IMR-90 (cell line): ENCODE data around the gene WNT7A. TPM values are rescaled to one million over a fixed set of nuclear protein-coding genes. Genes with fewer than 3 reads are reported as not detected.

Source experiments
- ATAC-seq: fragments of 200-7000 bp; cut with Tn5 transposase; 2 replicates; pipeline ENCODE4 v1.9.1; 2020; ENCODE audit warnings: low read depth, mild to moderate bottlenecking, moderate library complexity
- BruUV-seq: library from RNA; stranded (reverse); fragments of 400-500 nt; replicated peaks from 2 replicates; lab custom pipeline; 2021; lab: Mats Ljungman, UMichigan
- CTCF ChIA-PET: fragments of 300-600 bp; formaldehyde crosslinking; extraction: SDS; loops from one replicate; lab custom pipeline; 2021; ENCODE audit warnings: antibody characterized with exemption; lab: Yijun Ruan, JAX
- POLR2A ChIA-PET: fragments of 300-600 bp; sonication (Branson Sonifier 250); formaldehyde crosslinking; loops from one replicate; lab custom pipeline; 2022; ENCODE audit warnings: antibody characterized with exemption; ENCODE audit not compliant: unreplicated experiment; lab: Charles Lee
- DNase-seq: peaks from one replicate; pipeline ENCODE4 v3.0.0; 2013
- H2AFZ ChIP-seq: replicated peaks from 2 replicates; pipeline ENCODE3; 2013; ENCODE audit warnings: low read length, mild to moderate bottlenecking; ENCODE audit not compliant: poor library complexity
- H2AK5ac ChIP-seq: 2 replicates; pipeline ENCODE4 v1.6.1; 2013; ENCODE audit warnings: low read depth, low read length, inconsistent platforms
- H2AK9ac ChIP-seq: replicated peaks from 2 replicates; pipeline ENCODE3; 2013; ENCODE audit warnings: mild to moderate bottlenecking, low read depth, low read length, moderate library complexity; ENCODE audit not compliant: poor library complexity
- H2BK120ac ChIP-seq: 2 replicates; pipeline ENCODE4 v1.6.1; 2013; ENCODE audit warnings: low read depth, low read length, inconsistent platforms
- H2BK15ac ChIP-seq: 3 replicates; pipeline ENCODE4 v1.6.1; 2013; ENCODE audit warnings: low read depth, low read length, inconsistent platforms
- H2BK20ac ChIP-seq: 2 replicates; pipeline ENCODE4 v1.6.1; 2013; ENCODE audit warnings: low read depth, mild to moderate bottlenecking, inconsistent platforms, low read length, moderate library complexity
- H2BK5ac ChIP-seq: 2 replicates; pipeline ENCODE4 v1.6.1; 2013; ENCODE audit warnings: mild to moderate bottlenecking, low read depth, low read length, inconsistent platforms; ENCODE audit not compliant: poor library complexity, severe bottlenecking
- H3K14ac ChIP-seq: replicated peaks from 2 replicates; pipeline ENCODE4 v1.6.1; 2013; ENCODE audit warnings: low read depth, low read length, inconsistent platforms
- H3K18ac ChIP-seq: 2 replicates; pipeline ENCODE4 v1.6.1; 2013; ENCODE audit warnings: low read depth, low read length, control low read depth
- H3K23ac ChIP-seq: 2 replicates; pipeline ENCODE4 v1.6.1; 2013; ENCODE audit warnings: low read depth, low read length, inconsistent platforms
- H3K27ac ChIP-seq: 2 replicates; pipeline ENCODE4 v1.5.1; 2013; ENCODE audit warnings: mild to moderate bottlenecking, control low read depth, low read length; ENCODE audit not compliant: insufficient read depth
- H3K27me3 ChIP-seq: 2 replicates; pipeline ENCODE4 v1.6.1; 2013; ENCODE audit warnings: low read length; ENCODE audit not compliant: control insufficient read depth, insufficient read depth
- H3K36me3 ChIP-seq: 2 replicates; pipeline ENCODE4 v1.6.1; 2013; ENCODE audit warnings: low read length, mixed read lengths; ENCODE audit not compliant: control insufficient read depth, insufficient read depth
- H3K4ac ChIP-seq: 2 replicates; pipeline ENCODE4 v1.6.1; 2013; ENCODE audit warnings: low read depth, low read length, inconsistent platforms
- H3K4me1 ChIP-seq: 2 replicates; pipeline ENCODE4 v1.6.1; 2013; ENCODE audit warnings: low read length, mixed read lengths; ENCODE audit not compliant: control insufficient read depth, insufficient read depth
- H3K4me2 ChIP-seq: 2 replicates; pipeline ENCODE4 v1.6.1; 2013; ENCODE audit warnings: low read depth, mild to moderate bottlenecking, control low read depth, low read length, moderate library complexity
- H3K4me3 ChIP-seq: 2 replicates; pipeline ENCODE4 v1.5.1; 2013; ENCODE audit warnings: low read depth, mild to moderate bottlenecking, control low read depth, low read length, moderate library complexity; ENCODE audit not compliant: insufficient read depth
- H3K56ac ChIP-seq: 2 replicates; pipeline ENCODE4 v1.6.1; 2013; ENCODE audit warnings: low read length, inconsistent platforms; ENCODE audit not compliant: insufficient read depth; ENCODE audit errors: extremely low read depth
- H3K79me1 ChIP-seq, 2 experiments: 2 replicates each; pipeline ENCODE4 v1.6.1; 2013; ENCODE audit warnings: low read length in 2 of 2, inconsistent platforms in 1 of 2, low read depth in 1 of 2
- H3K9ac ChIP-seq: 2 replicates; pipeline ENCODE4 v1.6.1; 2013; ENCODE audit warnings: low read depth, low read length, control low read depth
- H3K9me1 ChIP-seq: 2 replicates; pipeline ENCODE4 v1.6.1; 2013; ENCODE audit warnings: low read length, inconsistent platforms; ENCODE audit not compliant: insufficient read depth
- H3K9me3 ChIP-seq: 2 replicates; pipeline ENCODE4 v1.6.1; 2013; ENCODE audit warnings: low read length; ENCODE audit not compliant: control insufficient read depth, insufficient read depth
- H4K20me1 ChIP-seq: 2 replicates; pipeline ENCODE4 v1.6.1; 2013; ENCODE audit warnings: low read length, inconsistent platforms; ENCODE audit not compliant: insufficient read depth
- H4K5ac ChIP-seq: 2 replicates; pipeline ENCODE4 v1.6.1; 2013; ENCODE audit warnings: mild to moderate bottlenecking, low read depth, low read length, control low read depth
- H4K8ac ChIP-seq, 2 experiments: 2 replicates each; pipeline ENCODE4 v1.6.1; 2013; ENCODE audit warnings: low read depth in 2 of 2, low read length in 2 of 2, control low read depth in 1 of 2, inconsistent platforms in 1 of 2
- H4K91ac ChIP-seq: 2 replicates; pipeline ENCODE4 v1.6.1; 2013; ENCODE audit warnings: low read depth, low read length, inconsistent platforms; ENCODE audit not compliant: insufficient read depth
- BHLHE40 ChIP-seq: fragments of 150-350 bp; IDR thresholded peaks from 2 replicates; pipeline ENCODE4 v1.6.1; 2016; ENCODE audit warnings: mild to moderate bottlenecking, low read depth, low read length
- MAFK ChIP-seq: IDR thresholded peaks from 2 replicates; pipeline ENCODE4 v1.6.1; 2012; ENCODE audit warnings: low read depth, low read length, improper control_type of control experiment
- MAZ ChIP-seq: IDR thresholded peaks from 2 replicates; pipeline ENCODE4 v1.6.1; 2012; ENCODE audit warnings: low read depth, mild to moderate bottlenecking, low read length, improper control_type of control experiment, moderate library complexity, borderline replicate concordance
- NFE2L2 ChIP-seq: fragments of 150-350 bp; IDR thresholded peaks from 2 replicates; pipeline ENCODE4 v1.6.1; 2016; ENCODE audit warnings: low read depth, mild to moderate bottlenecking, low read length
- POLR2A ChIP-seq: IDR thresholded peaks from 2 replicates; pipeline ENCODE4 v1.6.1; 2012; ENCODE audit warnings: mild to moderate bottlenecking, low read depth, low read length
- RAD21 ChIP-seq: IDR thresholded peaks from 2 replicates; pipeline ENCODE4 v1.6.1; 2012; ENCODE audit warnings: low read length, improper control_type of control experiment
- RFX5 ChIP-seq: IDR thresholded peaks from 2 replicates; pipeline ENCODE4 v1.8.0; 2012; ENCODE audit warnings: low read depth, mild to moderate bottlenecking, low read length, moderate library complexity
- SMC3 ChIP-seq: fragments of 150-350 bp; IDR thresholded peaks from 2 replicates; pipeline ENCODE4 v1.6.1; 2016; ENCODE audit warnings: low read depth, mild to moderate bottlenecking, antibody characterized with exemption, low read length, moderate library complexity
- WGBS, 2 experiments: methylation state at CpG; one replicate each; pipeline versions ENCODE4 v1.1.5 to v1.1.7; 2013; ENCODE audit warnings: missing lambda C conversion rate in 2 of 2; ENCODE audit not compliant: insufficient read length in 1 of 2; ENCODE audit errors: extremely low coverage in 2 of 2; 5-methylcytosine and 5-hydroxymethylcytosine counted together
- dilution Hi-C: fragments of 300-500 bp; cut with HindIII; formaldehyde crosslinking; loops from one replicate; pipeline ENCODE4 v1.14.3; 2018; ENCODE audit warnings: low sequenced_read_pairs; ENCODE audit not compliant: unreplicated experiment
- in situ Hi-C: fragments of 300-500 bp; cut with MboI; formaldehyde crosslinking; loops from 3 replicates; pipeline ENCODE4 v1.14.3; 2019; ENCODE audit warnings: low sequenced_read_pairs, inconsistent platforms, mixed read lengths
- intact Hi-C: fragments of 100-400 bp; cut with micrococcal nuclease; formaldehyde crosslinking; loops from 2 replicates; pipeline ENCODE4 v1.10.0; 2022
- polyA plus RNA-seq, 3 experiments: library from polyadenylated mRNA; depleted of rRNA; stranded (reverse); fragments of >200 nt; gene quantifications; 2 replicates each; pipeline ENCODE4 v1.2.3, GENCODE V29; 2012; ENCODE audit warnings: low replicate concordance in 1 of 3
- total RNA-seq: library from RNA; depleted of rRNA; stranded (reverse); fragments of >200 nt; gene quantifications from 2 replicates; pipeline ENCODE4 v1.2.3, GENCODE V29; 2012
- TF ChIP-seq, protein P1 (sequence below): fragments of 150-350 bp; IDR thresholded peaks from 2 replicates; pipeline ENCODE4 v1.6.1; 2017; ENCODE audit warnings: mild to moderate bottlenecking, antibody characterized with exemption, low read length, low read depth
- TF ChIP-seq, protein P2 (sequence below): fragments of 150-350 bp; IDR thresholded peaks from 2 replicates; pipeline ENCODE4 v1.6.1; 2016; ENCODE audit warnings: low read depth, mild to moderate bottlenecking, low read length, moderate library complexity, borderline replicate concordance
- TF ChIP-seq, protein P3 (sequence below): conservative IDR thresholded peaks from 2 replicates; pipeline ENCODE4 v1.5.1; 2012; ENCODE audit warnings: mild to moderate bottlenecking, low read depth, low read length, improper control_type of control experiment

WNT7A gene
- total and polyA plus RNA-seq, 2 of the 4 experiments (the other 2 are of a cell fraction): not detected

DNA sequence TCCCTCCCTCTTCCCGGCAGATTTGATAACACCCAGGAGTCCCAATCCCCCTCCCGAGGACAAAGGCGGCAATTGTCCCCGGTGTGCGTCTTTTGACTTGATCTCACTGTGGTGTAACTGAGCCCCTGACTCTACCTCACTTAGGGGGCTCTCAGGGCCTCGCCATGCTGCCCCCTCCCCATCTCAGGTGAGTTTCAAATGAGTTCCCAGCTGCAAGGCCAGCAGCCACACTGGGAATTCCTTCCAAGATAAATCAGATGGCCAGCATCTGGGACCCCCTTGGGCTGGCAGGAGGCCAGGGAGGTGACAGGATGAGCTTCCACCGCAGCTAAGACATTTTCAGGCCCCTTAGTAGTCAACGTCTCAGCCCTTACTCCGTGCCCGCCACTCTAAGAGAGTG, 35.0 kb downstream of the WNT7A start:
- Histone ChIP-seq H3K18ac (no peak overlapping the region), H3K9ac (no peak overlapping the region), H3K14ac (no peak overlapping the region), H3K23ac (no peak overlapping the region), H2BK120ac (no peak overlapping the region), H2AK5ac (no peak overlapping the region), H2BK15ac (no peak overlapping the region), H3K27ac (no peak overlapping the region), H2BK5ac (no peak overlapping the region), H3K27me3 (no peaks in the 10 kb centered on the region), H2BK20ac (no peak overlapping the region), H3K4me1 (no peaks in the 10 kb centered on the region), H2AFZ (no peak overlapping the region), H3K4me2 (no peak overlapping the region), H3K9me3 (peaks cover 2% of the 10 kb centered on the region; the same call in 1 of the 2 replicates), H3K79me1 (no peaks in the 10 kb centered on the region), H4K5ac (no peak overlapping the region), H4K91ac (no peak overlapping the region), H3K4ac (no peak overlapping the region), H3K4me3 (no peak overlapping the region), H3K9me1 (no peaks in the 10 kb centered on the region), H2AK9ac (no peak overlapping the region), H4K20me1 (no peaks in the 10 kb centered on the region), H3K56ac (no peak overlapping the region), H3K36me3 (no peaks in the 10 kb centered on the region), H4K8ac (no peak overlapping the region)
- ATAC-seq (no peak), DNase-seq (no peak)
- in situ Hi-C loops: no loop called here
- ChIA-PET POLR2A (no interaction called here), CTCF (no interaction called here)
- no TSS peak for BruUV-seq
- dilution Hi-C loops: no loop called here
- 0% methylated on average over 1 of the region's 10 CpGs; no CpG with 5 or more reads in 1 of the 2 experiments for WGBS, 2 experiments
- TF ChIP-seq MAFK (no peak), MAZ (no peak), RFX5 (no peak), POLR2A (no peak), SMC3 (no peak), RAD21 (no peak), BHLHE40 (no peak), NFE2L2 (no peak)
- TF ChIP-seq, protein P1, sequence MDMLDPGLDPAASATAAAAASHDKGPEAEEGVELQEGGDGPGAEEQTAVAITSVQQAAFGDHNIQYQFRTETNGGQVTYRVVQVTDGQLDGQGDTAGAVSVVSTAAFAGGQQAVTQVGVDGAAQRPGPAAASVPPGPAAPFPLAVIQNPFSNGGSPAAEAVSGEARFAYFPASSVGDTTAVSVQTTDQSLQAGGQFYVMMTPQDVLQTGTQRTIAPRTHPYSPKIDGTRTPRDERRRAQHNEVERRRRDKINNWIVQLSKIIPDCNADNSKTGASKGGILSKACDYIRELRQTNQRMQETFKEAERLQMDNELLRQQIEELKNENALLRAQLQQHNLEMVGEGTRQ: no peak
- TF ChIP-seq, protein P2, sequence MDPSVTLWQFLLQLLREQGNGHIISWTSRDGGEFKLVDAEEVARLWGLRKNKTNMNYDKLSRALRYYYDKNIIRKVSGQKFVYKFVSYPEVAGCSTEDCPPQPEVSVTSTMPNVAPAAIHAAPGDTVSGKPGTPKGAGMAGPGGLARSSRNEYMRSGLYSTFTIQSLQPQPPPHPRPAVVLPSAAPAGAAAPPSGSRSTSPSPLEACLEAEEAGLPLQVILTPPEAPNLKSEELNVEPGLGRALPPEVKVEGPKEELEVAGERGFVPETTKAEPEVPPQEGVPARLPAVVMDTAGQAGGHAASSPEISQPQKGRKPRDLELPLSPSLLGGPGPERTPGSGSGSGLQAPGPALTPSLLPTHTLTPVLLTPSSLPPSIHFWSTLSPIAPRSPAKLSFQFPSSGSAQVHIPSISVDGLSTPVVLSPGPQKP: no peak
- TF ChIP-seq, protein P3, sequence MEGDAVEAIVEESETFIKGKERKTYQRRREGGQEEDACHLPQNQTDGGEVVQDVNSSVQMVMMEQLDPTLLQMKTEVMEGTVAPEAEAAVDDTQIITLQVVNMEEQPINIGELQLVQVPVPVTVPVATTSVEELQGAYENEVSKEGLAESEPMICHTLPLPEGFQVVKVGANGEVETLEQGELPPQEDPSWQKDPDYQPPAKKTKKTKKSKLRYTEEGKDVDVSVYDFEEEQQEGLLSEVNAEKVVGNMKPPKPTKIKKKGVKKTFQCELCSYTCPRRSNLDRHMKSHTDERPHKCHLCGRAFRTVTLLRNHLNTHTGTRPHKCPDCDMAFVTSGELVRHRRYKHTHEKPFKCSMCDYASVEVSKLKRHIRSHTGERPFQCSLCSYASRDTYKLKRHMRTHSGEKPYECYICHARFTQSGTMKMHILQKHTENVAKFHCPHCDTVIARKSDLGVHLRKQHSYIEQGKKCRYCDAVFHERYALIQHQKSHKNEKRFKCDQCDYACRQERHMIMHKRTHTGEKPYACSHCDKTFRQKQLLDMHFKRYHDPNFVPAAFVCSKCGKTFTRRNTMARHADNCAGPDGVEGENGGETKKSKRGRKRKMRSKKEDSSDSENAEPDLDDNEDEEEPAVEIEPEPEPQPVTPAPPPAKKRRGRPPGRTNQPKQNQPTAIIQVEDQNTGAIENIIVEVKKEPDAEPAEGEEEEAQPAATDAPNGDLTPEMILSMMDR: no peak
- intact Hi-C loops: no loop called here
